Testis (tissue), 3 donors: ENCODE results near the gene EEFSEC. TPM values are rescaled to one million over a fixed set of nuclear protein-coding genes. Genes with fewer than 3 reads are reported as not detected.

Experiments used
- DNase-seq: peaks from one replicate; pipeline ENCODE4 v3.0.0-alpha.2; 2019
- H3K27ac ChIP-seq, 2 donors: fragments of 200-600 bp; sonication (generic); one replicate each; pipeline ENCODE4 v1.5.1; 2019
- H3K27me3 ChIP-seq: fragments of 200-600 bp; sonication (generic); one replicate; pipeline ENCODE4 v1.5.1; 2019
- H3K36me3 ChIP-seq: fragments of 200-600 bp; sonication (generic); one replicate; pipeline ENCODE4 v1.5.1; 2017; ENCODE audit warnings: low read depth; ENCODE audit errors: missing control alignments
- H3K4me1 ChIP-seq: fragments of 200-600 bp; sonication (generic); one replicate; pipeline ENCODE4 v1.5.1; 2019
- H3K4me3 ChIP-seq, 2 donors: fragments of 200-600 bp; sonication (generic); one replicate each; pipeline ENCODE4 v1.5.1; 2017 to 2019
- H3K9me3 ChIP-seq: fragments of 200-600 bp; sonication (generic); one replicate; pipeline ENCODE4 v1.5.1; 2017
- POLR2A ChIP-seq: fragments of 450-650 bp; IDR thresholded peaks from one replicate; pipeline ENCODE4 v1.6.1; 2017; ENCODE audit warnings: antibody characterized with exemption, mild to moderate bottlenecking, moderate library complexity
- WGBS, 2 donors: methylation state at CpG; one replicate each; pipeline ENCODE4 v1.1.5; 2018; 5-methylcytosine and 5-hydroxymethylcytosine counted together
- intact Hi-C: fragments of 100-400 bp; cut with DNase I; formaldehyde crosslinking; loops from one replicate; pipeline ENCODE4 v1.15.1; 2023; ENCODE audit warnings: low total_unique reads
- polyA plus RNA-seq: library from polyadenylated mRNA; stranded (reverse); fragments of 350-450 nt; fragmentation: Illumina TruSeq; extraction: RNeasy Lipid Tissue Mini Kit (QIAGEN cat#74804); gene quantifications from one replicate; pipeline ENCODE4 v1.2.3, GENCODE V29; 2014; ENCODE audit warnings: low read depth, low replicate concordance; ENCODE audit not compliant: insufficient read depth
- total RNA-seq, 2 donors: library from RNA; depleted of rRNA; stranded (reverse); fragments of >200 nt; gene quantifications; one replicate each; pipeline ENCODE4 v1.2.3, GENCODE V29; 2016
- TF ChIP-seq, protein P1 (sequence below), 3 experiments: fragments of 450-650 bp in 2 of 3; fragments of 200-600 bp in 1 of 3; sonication (generic) in 1 of 3; IDR thresholded peaks; one replicate each; pipeline ENCODE4 v1.5.1; 2016 to 2019; ENCODE audit warnings: antibody characterized with exemption in 3 of 3, mild to moderate bottlenecking in 2 of 3, moderate library complexity in 1 of 3

Gene EEFSEC
- total and polyA plus RNA-seq, 3 donors from 2014 or later = 35.4 to 40.3 (median 35.4) TPM

DNA sequence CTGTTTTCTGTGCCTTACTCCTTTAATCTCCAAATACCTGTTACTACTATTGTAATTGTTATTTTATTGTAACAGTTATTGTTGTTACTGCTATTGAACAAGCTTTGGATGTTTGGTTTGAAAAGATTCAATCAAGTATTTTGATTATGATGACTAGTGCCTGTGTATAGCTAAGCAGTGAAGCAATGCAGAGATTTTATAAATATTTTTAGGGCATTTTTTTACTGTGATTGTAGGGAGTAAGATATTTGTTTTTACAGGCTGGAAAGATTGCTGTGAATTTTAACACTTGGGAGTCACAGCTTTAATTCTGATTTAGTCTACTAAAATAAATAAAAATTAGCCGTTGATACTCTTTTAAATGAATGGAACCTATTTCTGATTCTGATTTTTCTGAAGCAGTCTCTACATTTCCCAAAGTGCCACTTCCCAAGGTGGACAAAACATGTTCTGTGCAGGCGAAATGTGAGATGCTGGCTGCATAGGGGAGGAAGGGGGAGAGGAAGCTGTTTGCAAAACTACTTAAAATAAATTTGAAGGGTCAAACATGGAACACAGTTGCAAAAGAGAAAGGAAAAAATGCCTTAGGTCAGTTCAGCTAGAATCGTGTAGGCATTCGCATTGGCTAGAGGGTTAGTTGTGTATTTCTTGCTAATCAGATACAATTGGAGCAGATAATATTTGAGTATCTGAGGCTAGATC is 25.7 kb downstream of the EEFSEC start:
- no peaks in the 10 kb centered on the region for H3K4me1 ChIP-seq
- DNase-seq = no peak
- WGBS, 2 donors = 56 to 66% methylated on average over 4 of the region's 4 CpGs
- no peak overlapping the region for H3K4me3 ChIP-seq
- no peaks in the 10 kb centered on the region for H3K27me3 ChIP-seq
- no peak overlapping the region for H3K27ac ChIP-seq
- no peaks in the 10 kb centered on the region for H3K9me3 ChIP-seq
- intact Hi-C loops = loop anchor here (10.0 kb wide), 1 partner anchor 246 kb away; no protein-coding TSS in a partner anchor
- TF ChIP-seq, protein P1, sequence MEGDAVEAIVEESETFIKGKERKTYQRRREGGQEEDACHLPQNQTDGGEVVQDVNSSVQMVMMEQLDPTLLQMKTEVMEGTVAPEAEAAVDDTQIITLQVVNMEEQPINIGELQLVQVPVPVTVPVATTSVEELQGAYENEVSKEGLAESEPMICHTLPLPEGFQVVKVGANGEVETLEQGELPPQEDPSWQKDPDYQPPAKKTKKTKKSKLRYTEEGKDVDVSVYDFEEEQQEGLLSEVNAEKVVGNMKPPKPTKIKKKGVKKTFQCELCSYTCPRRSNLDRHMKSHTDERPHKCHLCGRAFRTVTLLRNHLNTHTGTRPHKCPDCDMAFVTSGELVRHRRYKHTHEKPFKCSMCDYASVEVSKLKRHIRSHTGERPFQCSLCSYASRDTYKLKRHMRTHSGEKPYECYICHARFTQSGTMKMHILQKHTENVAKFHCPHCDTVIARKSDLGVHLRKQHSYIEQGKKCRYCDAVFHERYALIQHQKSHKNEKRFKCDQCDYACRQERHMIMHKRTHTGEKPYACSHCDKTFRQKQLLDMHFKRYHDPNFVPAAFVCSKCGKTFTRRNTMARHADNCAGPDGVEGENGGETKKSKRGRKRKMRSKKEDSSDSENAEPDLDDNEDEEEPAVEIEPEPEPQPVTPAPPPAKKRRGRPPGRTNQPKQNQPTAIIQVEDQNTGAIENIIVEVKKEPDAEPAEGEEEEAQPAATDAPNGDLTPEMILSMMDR (IDR thresholded peaks at IDR 0.05) = no peak
- no peak for TF ChIP-seq POLR2A
- no peaks in the 10 kb centered on the region for H3K36me3 ChIP-seq

- no peak for DNase-seq
- WGBS, 2 donors = 76 to 86% methylated on average over 7 of the region's 7 CpGs
- H3K4me3 ChIP-seq = no peak overlapping the region
- no peak for TF ChIP-seq POLR2A
- TF ChIP-seq, protein P1 (IDR thresholded peaks at IDR 0.05) = no peak
- H3K36me3 ChIP-seq = no peaks in the 10 kb centered on the region
- H3K4me1 ChIP-seq = no peaks in the 10 kb centered on the region
- intact Hi-C loops = loop anchor here (10.0 kb wide), 1 partner anchor 245 kb away; no protein-coding TSS in a partner anchor
- H3K27me3 ChIP-seq = no peaks in the 10 kb centered on the region
- no peaks in the 10 kb centered on the region for H3K9me3 ChIP-seq
- no peak overlapping the region for H3K27ac ChIP-seq
Measured at GRCh38 chr3:128179484-128179819, 26.2 kb downstream of the EEFSEC start.

DNA sequence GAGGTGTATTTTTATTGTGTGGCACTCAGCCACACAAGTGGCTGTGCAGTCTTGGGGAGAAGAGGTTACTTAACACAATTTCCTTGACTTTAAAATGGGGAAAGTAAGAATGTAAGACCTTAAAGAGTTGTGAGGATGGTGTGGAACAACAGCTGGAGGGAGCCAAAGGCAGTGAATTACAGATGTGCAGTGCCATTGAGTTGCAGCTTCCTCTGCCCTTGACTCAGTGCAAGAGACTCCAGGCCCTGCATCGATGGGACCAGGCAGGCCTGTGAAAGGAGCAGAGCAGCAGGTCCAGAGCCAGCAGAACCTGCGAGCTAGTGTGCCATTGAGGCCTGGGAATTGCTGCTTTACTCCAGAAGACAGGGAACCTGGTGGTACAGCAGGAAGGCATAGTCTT is 27.2 kb downstream of the EEFSEC start:
- Histone ChIP-seq H3K27me3 (no peaks in the 10 kb centered on the region), H3K4me1 (no peaks in the 10 kb centered on the region), H3K27ac (no peak overlapping the region), H3K4me3 (no peak overlapping the region), H3K36me3 (no peaks in the 10 kb centered on the region), H3K9me3 (no peaks in the 10 kb centered on the region)
- intact Hi-C loops = no loop called here
- WGBS, 2 donors = 68 to 76% methylated on average over 2 of the region's 2 CpGs
- DNase-seq = no peak
- TF ChIP-seq POLR2A = no peak
- TF ChIP-seq, protein P1 (IDR thresholded peaks at IDR 0.05) = no peak

GRCh38 chr3:128180913-128181312 is 27.6 kb downstream of the EEFSEC start:
- intact Hi-C loops = no loop called here
- 86 to 87% methylated on average over 3 of the region's 3 CpGs for WGBS, 2 donors

More at GRCh38 chr3:128180913-128181312, 27.6 kb downstream of the EEFSEC start:
- Histone ChIP-seq H3K27ac (no peak overlapping the region), H3K4me1 (no peaks in the 10 kb centered on the region), H3K4me3 (no peak overlapping the region), H3K36me3 (no peaks in the 10 kb centered on the region), H3K9me3 (no peaks in the 10 kb centered on the region), H3K27me3 (no peaks in the 10 kb centered on the region)
- TF ChIP-seq, protein P1 (IDR thresholded peaks at IDR 0.05) = no peak
- no peak for DNase-seq
